22Rv1 (cell line): ENCODE results near the gene FGFBP3.

Experiments
- CTCF ChIP-seq: fragments of 450-650 bp; IDR thresholded peaks from 2 replicates; pipeline ENCODE4 v1.5.1; 2017; ENCODE audit warnings: mild to moderate bottlenecking
- ZFX ChIP-seq: fragments of 450-650 bp; IDR thresholded peaks from 2 replicates; pipeline ENCODE4 v1.6.1; 2017; ENCODE audit warnings: antibody characterized with exemption, borderline replicate concordance

- TF ChIP-seq CTCF, result no peak
- TF ChIP-seq ZFX, result no peak
Observed at GRCh38 chr10:91884536-91884935, 24.8 kb downstream of the FGFBP3 start.
